ENCODE measurements around the gene TLR10. TPM values are rescaled to one million over a fixed set of nuclear protein-coding genes. Genes with fewer than 3 reads are reported as not detected.

Gene TLR10
- total RNA-seq, 1 experiment from 2014 or later: not detected

- H3K4me1 ChIP-seq (ENCODE audit: insufficient read depth, low read length, poor library complexity, severe bottlenecking): no peaks in the 10 kb centered on the region
- no peak overlapping the region for H3K27ac ChIP-seq (ENCODE audit: low read depth, low read length, poor library complexity, severe bottlenecking)
- H3K9me3 ChIP-seq (ENCODE audit: low read depth, low read length, poor library complexity, severe bottlenecking): no peaks in the 10 kb centered on the region
- no peak for DNase-seq (ENCODE audit: low spot score)
- H3K36me3 ChIP-seq (ENCODE audit: insufficient read depth, low read length, poor library complexity, severe bottlenecking): no peaks in the 10 kb centered on the region
- no peak overlapping the region for H3K4me3 ChIP-seq (ENCODE audit: low read depth, low read length, poor library complexity, severe bottlenecking)
- no TSS peak for BruUV-seq (replicated peaks)
- TF ChIP-seq CTCF (conservative IDR thresholded peaks at IDR 0.05; ENCODE audit: low read depth, low read length): no peak
- no peak for TF ChIP-seq EZH2 (IDR thresholded peaks at IDR 0.05; ENCODE audit: borderline replicate concordance, low read depth, low read length, poor library complexity, severe bottlenecking)
- no peaks in the 10 kb centered on the region for H3K27me3 ChIP-seq (replicated peaks; ENCODE audit: insufficient read depth, low read depth, low read length, poor library complexity)
- POLR2A ChIA-PET (ENCODE audit: low non-redundant PET): no interaction called here
- intact Hi-C loops (cut with micrococcal nuclease; ENCODE audit: unreplicated experiment): no loop called here
- CTCF ChIA-PET: no interaction called here
Measured at GRCh38 chr4:38734446-38734845, 48.3 kb downstream of the TLR10 start.

GRCh38 chr4:38733663-38734062 is 49.1 kb downstream of the TLR10 start:
- Histone ChIP-seq H3K9me3 (ENCODE audit: low read depth, low read length, poor library complexity, severe bottlenecking) (no peaks in the 10 kb centered on the region), H3K36me3 (ENCODE audit: insufficient read depth, low read length, poor library complexity, severe bottlenecking) (no peaks in the 10 kb centered on the region), H3K27me3 (replicated peaks; ENCODE audit: insufficient read depth, low read depth, low read length, poor library complexity) (no peaks in the 10 kb centered on the region), H3K27ac (ENCODE audit: low read depth, low read length, poor library complexity, severe bottlenecking) (no peak overlapping the region), H3K4me3 (ENCODE audit: low read depth, low read length, poor library complexity, severe bottlenecking) (no peak overlapping the region), H3K4me1 (ENCODE audit: insufficient read depth, low read length, poor library complexity, severe bottlenecking) (no peaks in the 10 kb centered on the region)
- no peak for TF ChIP-seq EZH2 (IDR thresholded peaks at IDR 0.05; ENCODE audit: borderline replicate concordance, low read depth, low read length, poor library complexity, severe bottlenecking)
- TF ChIP-seq CTCF (conservative IDR thresholded peaks at IDR 0.05; ENCODE audit: low read depth, low read length): no peak
- POLR2A ChIA-PET (ENCODE audit: low non-redundant PET): no interaction called here
- no TSS peak for BruUV-seq (replicated peaks)
- intact Hi-C loops (cut with micrococcal nuclease; ENCODE audit: unreplicated experiment): no loop called here
- CTCF ChIA-PET: no interaction called here
- no peak for DNase-seq (ENCODE audit: low spot score)

GRCh38 chr4:38730830-38731646 is 51.8 kb downstream of the TLR10 start:
- DNase-seq (ENCODE audit: low spot score): peak; percentile 84
- ChIA-PET CTCF (interaction anchor here (0.5 to 1.3 kb wide), 4 partner anchors 13 to 557 kb away, joined by 3 to 33 read pairs (median 7); no protein-coding TSS in a partner anchor), POLR2A (ENCODE audit: low non-redundant PET) (no interaction called here)
- H3K27ac ChIP-seq (ENCODE audit: low read depth, low read length, poor library complexity, severe bottlenecking): no peak overlapping the region
- no peaks in the 10 kb centered on the region for H3K36me3 ChIP-seq (ENCODE audit: insufficient read depth, low read length, poor library complexity, severe bottlenecking)
- intact Hi-C loops (cut with micrococcal nuclease; ENCODE audit: unreplicated experiment): loop anchor here (1.0 to 2.0 kb wide), 4 partner anchors 56 to 668 kb away; no protein-coding TSS in a partner anchor
- H3K4me1 ChIP-seq (ENCODE audit: insufficient read depth, low read length, poor library complexity, severe bottlenecking): no peaks in the 10 kb centered on the region
- BruUV-seq (replicated peaks): no TSS peak
- no peak overlapping the region for H3K4me3 ChIP-seq (ENCODE audit: low read depth, low read length, poor library complexity, severe bottlenecking)
- no peaks in the 10 kb centered on the region for H3K9me3 ChIP-seq (ENCODE audit: low read depth, low read length, poor library complexity, severe bottlenecking)
- no peaks in the 10 kb centered on the region for H3K27me3 ChIP-seq (replicated peaks; ENCODE audit: insufficient read depth, low read depth, low read length, poor library complexity)
- TF ChIP-seq CTCF (conservative IDR thresholded peaks at IDR 0.05; ENCODE audit: low read depth, low read length) (peak; percentile 98), EZH2 (IDR thresholded peaks at IDR 0.05; ENCODE audit: borderline replicate concordance, low read depth, low read length, poor library complexity, severe bottlenecking) (no peak)
